ENCODE results near the gene PARD3. TPM values are rescaled to one million over a fixed set of nuclear protein-coding genes. Genes with fewer than 3 reads are reported as not detected.

PARD3 gene
- total RNA-seq, 1 experiment from 2014 or later: 51.7 TPM

- DNase-seq (ENCODE audit: low read depth): no peak
Measured at GRCh38 chr10:34141032-34141680, 673.9 kb downstream of the PARD3 start.

- DNase-seq (ENCODE audit: low read depth): peak; percentile 70
Measured at GRCh38 chr10:34139559-34139958, 675.5 kb downstream of the PARD3 start.

GRCh38 chr10:34137955-34138354, 677.1 kb downstream of the PARD3 start:
- peak; percentile 60 for DNase-seq (ENCODE audit: low read depth)

GRCh38 chr10:34137201-34137600, 677.9 kb downstream of the PARD3 start:
- DNase-seq (ENCODE audit: low read depth): no peak

GRCh38 chr10:34135515-34135914, 679.6 kb downstream of the PARD3 start:
- no peak for DNase-seq (ENCODE audit: low read depth)

GRCh38 chr10:34134602-34135001, 680.5 kb downstream of the PARD3 start:
- no peak for DNase-seq (ENCODE audit: low read depth)

- no peak for DNase-seq (ENCODE audit: low read depth)
Measured at GRCh38 chr10:34133406-34133805, 681.7 kb downstream of the PARD3 start.

GRCh38 chr10:34131152-34131551, 683.9 kb downstream of the PARD3 start:
- DNase-seq (ENCODE audit: low read depth): no peak

GRCh38 chr10:34127676-34128075, 687.4 kb downstream of the PARD3 start:
- DNase-seq (ENCODE audit: low read depth): no peak

GRCh38 chr10:34126371-34127151, 688.5 kb downstream of the PARD3 start:
- DNase-seq (ENCODE audit: low read depth): no peak

- DNase-seq (ENCODE audit: low read depth): no peak
Measured at GRCh38 chr10:34125702-34126101, 689.4 kb downstream of the PARD3 start.

GRCh38 chr10:34124522-34125035, 690.5 kb downstream of the PARD3 start:
- peak; percentile 56 for DNase-seq (ENCODE audit: low read depth)

GRCh38 chr10:34121781-34122622, 693.1 kb downstream of the PARD3 start:
- no peak for DNase-seq (ENCODE audit: low read depth)

- no peak for DNase-seq (ENCODE audit: low read depth)
Measured at GRCh38 chr10:34121125-34121753, 693.9 kb downstream of the PARD3 start.

GRCh38 chr10:34119456-34119855, 695.6 kb downstream of the PARD3 start:
- DNase-seq (ENCODE audit: low read depth): no peak

GRCh38 chr10:34116681-34117271, 698.3 kb downstream of the PARD3 start:
- DNase-seq (ENCODE audit: low read depth): no peak

GRCh38 chr10:34116220-34116641, 698.9 kb downstream of the PARD3 start:
- no peak for DNase-seq (ENCODE audit: low read depth)

- no peak for DNase-seq (ENCODE audit: low read depth)
Measured at GRCh38 chr10:34114914-34115313, 700.2 kb downstream of the PARD3 start.

GRCh38 chr10:34113504-34114225, 701.4 kb downstream of the PARD3 start:
- no peak for DNase-seq (ENCODE audit: low read depth)

- DNase-seq (ENCODE audit: low read depth): no peak
Measured at GRCh38 chr10:34112171-34112782, 702.8 kb downstream of the PARD3 start.
